Activated CD4-positive, alpha-beta T cell treated with anti-CD3 and anti-CD28 coated beads, Interleukin-2, amount 50 U/mL, for 4 hours (primary cell): ENCODE measurements around the gene EHMT1.
"Not testable (repeated sequence)": the region's sequence is repeated elsewhere in the genome, so short reads cannot be mapped to it uniquely, and the experiment has no call there.

Experiments used
- DNase-seq, 2 experiments: peaks; one replicate each; pipeline ENCODE4 v3.0.0-alpha.2; 2020

EHMT1 gene

DNA sequence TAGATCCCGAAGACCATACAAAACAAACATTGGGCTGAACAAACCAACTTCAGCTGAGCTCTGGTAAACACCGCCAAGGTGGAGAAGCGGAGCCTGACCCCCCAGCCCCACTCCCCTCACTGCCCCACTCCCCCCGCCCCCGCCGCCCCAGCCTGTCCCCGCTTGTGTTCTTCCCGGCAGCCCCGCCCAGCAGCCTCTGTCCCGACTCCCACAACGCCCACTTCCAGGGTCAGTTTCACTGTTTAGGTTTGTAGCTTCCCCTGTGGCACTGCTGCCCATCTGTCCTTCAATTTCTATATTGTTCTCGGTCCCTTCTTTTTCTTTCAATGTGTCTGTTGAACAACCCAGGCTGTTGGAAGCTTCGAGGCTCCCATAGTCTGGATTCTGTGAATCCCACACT, 146.7 kb downstream of the EHMT1 start:
- no peak for DNase-seq

DNA sequence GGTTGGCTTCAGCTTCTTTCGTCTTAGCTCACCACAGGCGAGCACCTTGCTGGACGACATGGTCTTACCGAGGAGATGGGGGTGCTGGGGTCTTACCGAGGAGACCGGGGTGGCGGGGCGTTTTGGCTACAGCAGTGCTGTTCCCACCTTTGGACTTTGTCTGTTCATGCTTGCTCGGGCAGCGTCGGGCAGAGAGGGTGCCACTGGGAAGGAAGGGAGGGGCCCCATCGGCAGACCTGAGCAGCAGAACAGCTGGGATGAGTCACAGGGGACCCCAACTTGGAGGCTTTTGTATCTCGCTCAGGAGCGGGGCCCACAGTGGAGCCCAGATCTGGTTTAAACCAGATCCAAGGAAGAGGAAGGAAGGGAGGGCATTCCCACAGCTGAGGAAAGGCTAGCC, 152.8 kb downstream of the EHMT1 start:
- DNase-seq, result no peak

DNA sequence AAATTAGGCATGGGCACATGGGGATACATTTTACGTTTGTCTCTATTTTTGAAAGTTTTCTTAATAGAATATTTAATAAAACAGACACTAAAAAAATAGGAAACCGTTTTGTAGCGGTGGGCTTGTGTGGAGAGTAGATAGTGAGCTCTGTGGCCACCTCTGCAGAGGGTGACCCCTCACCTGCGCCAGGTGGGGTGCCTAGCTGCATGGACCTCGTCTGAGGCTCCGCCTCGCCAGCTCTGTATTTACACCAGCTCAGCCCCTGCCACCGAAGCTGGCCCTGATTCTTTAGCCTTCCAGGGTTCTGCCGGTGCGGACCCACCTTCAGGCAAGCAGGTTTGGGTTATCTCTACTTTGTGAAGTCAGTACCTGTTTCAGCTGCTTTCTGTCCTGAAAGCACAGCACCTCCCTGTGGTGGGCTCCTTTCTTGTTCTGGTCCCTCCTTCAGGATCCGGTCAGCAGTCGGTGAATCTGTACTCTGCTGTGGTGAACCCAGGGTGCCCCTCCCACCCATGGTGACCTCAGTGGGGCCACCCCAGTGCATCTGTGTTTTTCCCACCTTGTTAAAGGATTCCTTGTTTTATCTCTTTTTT, 153.6 kb downstream of the EHMT1 start:
- no peak for DNase-seq

DNA sequence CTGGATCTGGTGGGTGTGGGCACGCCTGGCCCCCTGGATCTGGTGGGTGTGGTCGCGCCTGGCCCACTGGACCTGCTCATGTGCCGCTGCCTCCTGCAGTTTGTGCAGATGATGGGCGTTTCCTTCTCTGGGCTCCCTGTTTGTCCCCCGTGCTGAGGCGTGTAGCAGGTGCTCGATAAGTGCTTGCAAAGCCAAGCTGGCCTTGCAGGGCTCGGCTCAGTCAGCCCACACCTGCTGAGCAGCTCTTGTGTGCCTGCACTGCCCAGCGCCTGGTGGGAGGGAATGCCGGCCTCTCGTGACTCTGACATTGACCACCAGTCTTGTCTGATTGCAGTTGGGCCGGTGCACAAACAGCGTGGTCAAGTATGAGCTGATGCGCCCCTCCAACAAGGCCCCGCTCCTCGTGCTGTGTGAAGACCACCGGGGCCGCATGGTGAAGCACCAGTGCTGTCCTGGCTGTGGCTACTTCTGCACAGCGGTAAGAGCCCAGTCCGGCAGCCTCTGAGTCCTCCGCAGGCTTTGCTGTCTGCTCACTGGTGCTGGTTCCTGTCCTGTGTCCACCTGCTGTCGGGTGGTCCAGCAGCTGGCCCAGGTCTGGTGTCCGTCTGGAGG, 156.1 kb downstream of the EHMT1 start:
- DNase-seq, result no peak

DNA sequence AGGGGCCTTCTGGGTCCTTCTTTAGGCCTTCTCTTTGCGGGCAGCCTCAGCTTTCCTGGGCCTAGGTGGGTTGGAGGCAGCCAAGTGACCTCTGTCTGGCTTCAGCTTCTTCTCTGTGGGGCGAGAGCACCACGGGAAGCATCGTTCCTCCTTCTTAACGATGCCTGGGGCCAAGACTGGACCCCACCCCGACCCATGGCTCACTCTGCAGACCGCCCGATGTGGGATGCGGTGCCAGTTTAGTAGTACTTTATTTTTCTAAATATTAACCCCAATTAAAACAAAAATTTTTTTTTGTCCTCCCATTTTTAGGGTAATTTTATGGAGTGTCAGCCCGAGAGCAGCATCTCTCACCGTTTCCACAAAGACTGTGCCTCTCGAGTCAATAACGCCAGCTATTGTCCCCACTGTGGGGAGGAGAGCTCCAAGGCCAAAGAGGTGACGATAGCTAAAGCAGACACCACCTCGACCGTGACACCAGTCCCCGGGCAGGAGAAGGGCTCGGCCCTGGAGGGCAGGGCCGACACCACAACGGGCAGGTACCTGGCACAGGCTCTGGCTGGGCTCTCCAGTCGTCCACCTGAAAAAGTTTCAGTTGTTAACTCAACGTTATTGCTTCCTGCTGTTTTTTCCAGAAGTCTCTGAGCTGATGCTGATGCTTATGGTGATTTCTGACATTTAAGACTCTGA, 157.6 kb downstream of the EHMT1 start:
- DNase-seq, result no peak

DNA sequence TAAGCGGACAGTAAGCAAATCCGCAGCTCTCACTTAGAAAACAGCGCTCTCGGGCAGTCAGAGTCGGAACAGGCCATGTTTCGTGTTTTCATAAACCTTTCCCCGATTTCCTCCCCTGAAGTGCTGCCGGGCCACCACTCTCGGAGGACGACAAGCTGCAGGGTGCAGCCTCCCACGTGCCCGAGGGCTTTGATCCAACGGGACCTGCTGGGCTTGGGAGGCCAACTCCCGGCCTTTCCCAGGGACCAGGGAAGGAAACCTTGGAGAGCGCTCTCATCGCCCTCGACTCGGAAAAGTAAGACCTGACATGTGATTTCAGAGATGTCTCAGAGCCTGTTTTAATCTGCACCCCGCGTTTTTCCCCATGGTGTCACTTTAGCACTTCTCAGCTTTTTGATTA, 159.0 kb downstream of the EHMT1 start:
- DNase-seq, result no peak

DNA sequence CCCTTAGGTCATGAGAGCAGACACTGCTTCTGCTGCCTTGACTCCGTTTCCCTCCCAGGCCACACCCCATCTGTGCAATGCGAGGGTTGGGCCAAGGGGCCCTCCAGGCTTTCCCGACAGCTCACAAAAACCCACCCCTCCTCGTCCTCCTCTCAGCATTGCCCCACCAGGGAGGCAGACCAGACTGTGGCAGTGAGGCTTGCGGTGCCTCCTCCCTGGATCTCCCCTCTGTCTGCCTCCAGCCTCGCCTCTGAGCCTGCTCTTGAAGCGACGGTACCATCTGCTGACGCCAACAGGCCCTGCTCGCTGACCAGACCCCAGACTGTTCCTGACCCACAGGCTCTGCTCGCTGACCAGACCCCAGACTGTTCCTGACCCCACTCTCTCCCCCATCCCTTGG, 159.5 kb downstream of the EHMT1 start:
- no peak for DNase-seq

DNA sequence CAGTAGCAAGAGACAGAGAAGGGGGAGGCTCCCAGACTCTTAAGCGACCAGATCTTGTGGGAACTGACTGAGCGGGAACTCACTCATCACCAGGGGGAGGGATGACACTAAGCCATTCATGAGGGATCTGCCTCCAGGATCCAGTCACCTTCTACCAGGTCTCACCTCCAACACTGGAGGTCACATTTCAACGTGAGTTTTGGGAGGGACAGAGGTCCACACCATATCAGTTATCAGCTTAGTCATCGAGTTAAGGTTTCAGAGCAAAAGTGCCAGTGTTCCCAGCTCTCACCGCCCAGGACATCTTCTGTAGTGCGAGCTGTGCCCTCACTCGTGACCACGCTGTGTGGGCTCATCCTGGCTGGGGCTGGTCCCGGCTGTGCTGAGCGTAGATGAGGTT, 160.1 kb downstream of the EHMT1 start:
- DNase-seq, result no peak

DNA sequence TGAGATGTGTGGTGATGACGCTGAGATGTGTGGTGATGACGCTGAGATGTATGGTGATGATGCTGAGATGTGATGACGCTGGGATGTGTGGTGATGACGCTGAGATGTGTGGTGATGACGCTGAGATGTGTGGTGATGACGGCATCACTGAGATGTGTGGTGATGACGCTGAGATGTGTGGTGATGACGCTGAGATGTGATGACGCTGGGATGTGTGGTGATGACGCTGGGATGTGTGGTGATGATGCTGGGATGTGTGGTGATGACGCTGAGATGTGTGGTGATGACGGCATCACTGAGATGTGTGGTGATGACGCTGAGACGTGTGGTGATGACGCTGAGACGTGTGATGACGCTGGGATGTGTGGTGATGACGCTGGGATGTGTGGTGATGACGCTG, 161.2 kb downstream of the EHMT1 start:
- not testable (repeated sequence) for DNase-seq

DNA sequence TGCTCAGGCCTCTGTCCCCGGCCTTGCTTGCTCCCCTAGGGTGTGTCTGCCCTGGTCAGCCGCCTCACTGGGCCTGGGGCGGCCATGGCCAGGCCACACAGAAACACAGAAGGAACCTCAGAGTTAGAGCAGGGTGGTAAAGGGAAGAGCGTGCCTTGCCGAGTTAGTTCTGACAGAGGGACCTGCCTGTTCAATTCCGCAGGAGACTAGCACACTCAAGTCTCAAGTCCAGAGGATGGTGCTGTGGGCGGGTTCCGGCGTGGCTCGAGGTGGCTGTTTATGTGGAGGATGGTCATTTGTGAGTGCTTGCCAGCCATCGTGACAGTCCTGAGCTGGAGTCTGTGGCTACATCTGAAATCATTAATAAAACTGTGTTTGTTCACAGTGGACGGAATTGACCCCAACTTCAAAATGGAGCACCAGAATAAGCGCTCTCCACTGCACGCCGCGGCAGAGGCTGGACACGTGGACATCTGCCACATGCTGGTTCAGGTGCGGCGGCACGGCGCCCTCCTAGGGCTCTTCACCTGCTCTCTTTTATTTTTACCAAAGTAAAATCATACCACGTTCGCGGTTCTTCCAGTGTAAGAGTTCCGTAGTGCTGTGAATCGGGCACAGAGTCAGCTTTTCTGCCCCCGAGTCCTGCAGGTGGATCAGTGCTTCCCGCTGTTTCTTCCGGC, 163.2 kb downstream of the EHMT1 start:
- no peak for DNase-seq

DNA sequence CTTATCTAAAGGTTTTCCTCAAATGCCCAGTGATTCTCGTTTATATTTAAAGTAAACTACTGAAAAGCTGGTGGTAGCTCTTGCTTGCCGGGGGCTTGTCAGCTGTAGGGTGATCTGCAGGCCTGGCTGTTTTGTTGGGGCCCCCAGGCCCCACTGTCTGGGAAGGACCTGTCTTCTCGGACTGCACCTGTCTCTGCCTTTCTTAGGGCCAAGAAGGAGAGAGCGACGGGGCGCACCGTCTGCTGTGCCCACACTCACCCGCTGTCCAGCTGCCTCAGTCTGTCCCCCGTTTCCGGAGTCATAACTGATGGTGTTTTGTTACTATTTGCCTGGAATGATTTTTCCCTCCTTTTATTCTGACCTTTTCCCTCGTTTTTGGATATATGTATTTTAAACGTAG, 164.7 kb downstream of the EHMT1 start:
- no peak for DNase-seq

DNA sequence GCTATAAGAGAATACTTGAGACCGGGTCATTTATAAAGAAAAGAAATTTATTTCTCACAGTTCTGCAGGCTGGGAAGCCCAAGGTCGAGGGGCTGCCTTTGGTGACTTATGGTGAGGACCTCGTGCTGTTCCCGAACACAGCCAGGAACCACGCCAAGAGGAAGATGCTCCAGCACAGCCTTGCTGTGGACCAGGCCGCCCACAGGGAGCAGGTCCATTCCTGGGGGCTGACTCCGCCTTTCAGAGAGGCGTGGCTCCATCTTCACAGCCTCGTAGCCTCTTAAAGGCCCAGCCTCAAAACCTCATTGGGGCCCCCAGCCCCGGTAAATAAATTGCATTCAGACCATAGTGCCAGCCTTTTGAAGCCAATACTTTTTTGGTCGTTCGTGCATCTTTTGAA, 165.2 kb downstream of the EHMT1 start:
- no peak for DNase-seq

DNA sequence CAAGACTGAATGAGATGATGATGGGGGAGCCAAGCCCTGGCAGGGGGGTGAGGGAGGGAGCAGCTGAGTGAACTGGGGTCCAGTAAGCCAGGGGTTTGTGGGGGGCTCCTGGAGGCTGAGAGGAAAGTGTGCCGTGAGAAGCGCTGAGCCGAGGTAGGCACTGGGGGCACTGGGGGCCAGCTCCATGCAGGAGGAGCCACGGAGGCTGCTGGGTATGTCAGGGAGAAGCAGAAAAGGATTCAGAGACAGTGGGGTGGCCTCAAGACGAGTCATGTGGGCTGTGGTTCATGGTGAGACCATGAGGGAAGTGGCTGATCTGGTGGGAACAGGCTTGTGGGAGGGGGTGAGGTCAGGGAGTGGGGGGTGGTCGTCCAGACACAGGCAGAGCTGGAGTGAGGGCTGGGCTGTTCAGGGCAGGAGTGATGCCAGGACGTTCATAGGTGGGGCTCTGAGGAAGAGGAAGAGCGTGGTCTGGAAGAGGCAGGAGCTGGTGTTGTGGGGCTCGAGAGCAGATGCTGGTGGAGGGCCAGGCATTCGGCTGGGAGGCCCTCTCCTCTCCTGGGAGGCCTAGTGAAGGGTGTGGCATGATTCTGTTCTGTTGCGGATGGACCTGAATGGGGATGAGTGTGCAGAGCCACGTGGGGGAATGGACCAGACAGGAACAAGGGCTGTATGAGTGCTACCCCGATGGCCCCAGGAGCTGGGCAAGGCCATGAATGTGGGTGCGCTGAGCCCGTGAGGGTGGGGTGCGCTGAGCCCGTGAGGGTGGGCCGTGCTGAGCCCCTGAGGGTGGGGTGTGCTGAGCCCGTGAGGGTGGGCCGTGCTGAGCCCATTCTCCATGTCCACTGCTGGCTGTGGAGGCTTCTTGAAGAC, 166.1 kb downstream of the EHMT1 start:
- no peak for DNase-seq

DNA sequence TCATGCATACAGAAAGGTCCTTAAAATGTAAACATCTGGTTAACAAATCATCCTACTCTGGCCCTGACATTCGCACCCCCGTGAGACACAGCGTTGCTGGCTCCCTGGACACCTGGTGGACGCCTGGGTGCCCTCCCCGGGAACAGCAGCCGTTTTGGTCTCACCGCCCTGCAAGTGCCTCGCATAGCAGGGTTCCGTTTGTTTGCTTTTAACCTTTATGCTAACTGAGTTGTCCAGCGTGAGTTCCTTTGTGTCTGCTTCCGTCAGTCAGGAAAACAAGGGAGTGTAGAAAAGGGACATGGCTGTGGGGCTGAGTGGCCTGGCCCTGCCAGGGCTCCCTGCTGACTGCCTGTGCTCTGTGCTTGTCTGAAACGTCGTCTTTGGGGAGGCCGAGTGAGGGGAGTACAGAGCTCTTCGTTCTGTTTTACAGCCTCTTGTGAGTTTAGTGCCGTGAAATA, 166.9 kb downstream of the EHMT1 start:
- no peak for DNase-seq

DNA sequence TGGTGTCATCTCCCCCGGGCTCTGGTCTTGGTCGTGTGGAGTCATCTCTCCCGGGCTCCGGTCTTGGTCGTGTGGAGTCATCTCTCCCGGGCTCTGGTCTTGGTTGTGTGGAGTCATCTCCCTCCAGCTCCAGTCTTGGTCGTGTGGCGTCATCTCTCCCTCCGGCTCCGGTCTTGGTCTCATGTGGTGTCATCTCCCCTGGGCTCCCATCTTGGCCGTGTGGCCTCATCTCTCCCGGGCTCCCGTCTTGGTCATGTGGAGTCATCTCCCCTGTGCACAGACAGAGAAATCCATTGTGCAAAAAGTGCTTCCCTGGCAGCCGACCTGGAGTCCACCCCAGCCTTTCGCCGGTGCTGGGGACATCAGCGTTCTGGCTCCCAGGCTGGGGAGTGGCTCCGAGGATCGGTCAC, 167.7 kb downstream of the EHMT1 start:
- DNase-seq, result no peak

DNA sequence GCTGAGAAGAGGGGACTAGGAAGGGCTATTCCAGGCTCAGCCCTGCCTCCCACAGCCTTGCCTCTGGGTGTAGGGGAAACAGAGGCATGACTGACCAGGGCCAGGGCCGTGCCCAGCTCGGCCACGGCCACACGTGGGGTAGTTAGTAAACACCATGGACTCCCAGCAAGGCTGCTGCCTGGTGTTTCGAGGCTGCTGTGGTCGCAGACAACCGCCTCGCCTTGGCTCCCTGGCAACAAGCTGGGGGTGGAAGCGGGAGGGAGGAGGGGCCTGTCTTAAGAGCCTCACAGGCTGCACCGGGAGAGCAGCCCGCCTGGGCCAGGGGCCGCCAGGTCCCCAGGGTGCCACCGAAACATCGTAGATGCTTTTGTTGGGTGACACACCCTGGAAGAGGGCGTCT, 168.6 kb downstream of the EHMT1 start:
- DNase-seq, result no peak

DNA sequence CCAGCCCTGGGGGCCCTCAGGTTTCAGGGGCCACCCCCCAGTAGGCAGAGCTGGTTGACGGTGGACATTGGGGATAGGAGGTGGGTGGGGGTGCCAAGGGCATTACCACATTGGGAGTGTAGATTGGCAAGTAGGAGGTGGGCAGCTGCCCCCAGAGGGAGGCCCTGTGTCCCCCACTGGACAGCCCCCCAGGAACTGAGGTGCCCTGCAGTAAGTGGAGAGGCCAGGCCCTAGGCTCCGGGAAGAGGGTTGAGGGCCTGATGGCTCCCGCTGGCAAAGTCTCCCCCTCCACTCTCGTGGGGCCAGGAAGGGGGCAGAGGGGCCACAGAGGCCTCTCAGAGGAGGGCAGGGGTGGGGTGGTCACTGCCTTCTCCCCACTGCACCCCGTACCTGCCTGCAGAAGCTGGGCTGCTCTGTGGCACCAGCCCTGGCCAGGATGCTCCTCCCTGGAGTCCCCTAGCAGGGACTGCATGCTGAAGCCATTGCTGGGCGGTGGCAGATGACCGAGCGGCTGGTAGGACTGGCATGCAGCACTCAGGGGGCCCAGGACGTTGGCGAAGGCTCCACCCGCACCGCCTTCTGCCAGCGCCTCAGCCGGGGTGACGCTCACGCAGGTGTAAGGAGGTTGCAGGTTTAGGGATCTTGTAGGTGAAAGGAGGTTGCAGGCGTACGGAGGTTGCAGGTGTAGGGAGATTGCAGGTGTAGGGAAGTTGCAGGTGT, 169.1 kb downstream of the EHMT1 start:
- DNase-seq, result no peak

DNA sequence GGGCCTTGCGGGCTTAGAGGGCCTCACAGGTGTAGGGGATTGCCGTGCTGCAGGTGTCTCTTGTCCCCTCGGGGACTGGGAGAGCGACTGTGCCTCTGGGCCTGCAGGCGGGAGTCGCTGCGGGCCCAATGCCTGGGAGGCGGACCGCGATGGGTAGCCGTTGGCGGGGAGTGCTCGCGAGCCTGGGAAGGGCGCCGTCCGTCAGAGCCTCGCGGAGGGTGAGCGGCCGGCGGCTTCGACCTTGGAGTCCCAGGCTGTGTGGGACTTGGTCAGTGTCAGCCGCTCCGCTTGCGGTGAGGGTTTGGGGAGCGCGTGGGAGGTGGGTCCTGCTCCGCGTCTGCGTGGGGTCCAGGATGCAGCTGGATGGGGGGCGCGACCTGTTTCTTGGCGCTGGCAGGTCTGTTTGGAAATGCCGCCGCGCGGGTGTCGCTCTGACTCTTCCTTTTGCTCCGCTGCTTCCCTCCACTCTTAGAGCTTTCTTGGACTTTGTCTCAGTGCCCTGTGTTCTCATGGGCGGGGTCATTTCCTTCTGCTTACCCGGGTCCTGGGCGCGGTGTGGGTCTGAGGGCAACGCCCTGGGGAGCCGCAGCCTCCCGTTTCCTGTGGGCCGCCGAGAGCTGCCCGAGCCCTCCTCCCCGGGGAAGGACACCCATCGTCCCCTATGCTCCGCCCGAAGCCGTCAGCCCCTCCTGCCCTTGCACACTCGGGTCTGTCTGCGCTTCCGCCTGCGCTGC, 169.9 kb downstream of the EHMT1 start:
- DNase-seq, result no peak

DNA sequence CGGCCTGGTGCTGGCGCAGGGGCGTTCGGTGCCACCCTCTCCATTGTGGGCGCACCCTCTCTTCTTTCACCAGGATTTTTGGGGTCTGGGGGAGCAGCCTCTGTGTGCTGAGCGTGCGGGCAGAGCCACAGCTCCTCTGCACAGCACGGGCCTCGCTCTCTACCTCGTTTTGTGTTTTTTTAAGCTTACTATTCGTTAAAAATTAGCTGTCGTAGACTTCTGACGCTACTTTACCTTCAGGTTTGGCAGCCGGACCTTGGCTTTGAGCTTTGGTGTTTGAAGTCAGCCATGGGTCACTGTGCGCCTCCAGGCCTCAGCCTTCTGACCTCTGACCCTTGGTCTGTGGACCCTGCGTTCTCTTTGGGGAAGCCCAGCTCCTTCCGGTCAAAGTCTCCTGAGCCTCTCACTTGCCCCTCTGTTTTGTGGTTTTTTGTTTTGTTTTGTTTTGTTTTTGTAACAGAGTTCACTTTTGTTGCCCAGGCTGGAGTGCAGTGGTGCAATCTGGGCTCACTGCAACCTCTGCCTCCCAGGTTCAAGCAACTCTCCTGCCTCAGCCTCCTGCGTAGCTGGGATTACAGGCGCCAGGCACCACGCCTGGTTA, 170.6 kb downstream of the EHMT1 start:
- DNase-seq, result no peak

DNA sequence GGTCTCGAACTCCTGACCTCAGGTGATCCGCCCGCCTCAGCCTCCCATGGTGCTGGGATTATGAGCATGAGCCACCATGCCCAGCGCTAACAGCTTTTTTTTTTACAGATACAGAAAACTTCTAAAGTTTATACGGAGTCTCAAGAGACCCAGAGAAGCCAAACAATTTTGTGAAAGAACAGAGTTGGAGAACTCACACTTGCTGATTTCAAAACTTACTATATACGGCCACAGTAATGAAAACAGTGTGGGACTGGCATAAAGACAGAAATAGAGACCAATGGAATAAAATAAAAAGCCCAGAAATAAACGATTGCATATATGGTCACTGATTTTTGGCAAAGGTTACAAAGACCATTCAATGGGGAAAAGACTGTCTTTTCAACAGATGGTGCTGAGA, 173.1 kb downstream of the EHMT1 start:
- no peak for DNase-seq

DNA sequence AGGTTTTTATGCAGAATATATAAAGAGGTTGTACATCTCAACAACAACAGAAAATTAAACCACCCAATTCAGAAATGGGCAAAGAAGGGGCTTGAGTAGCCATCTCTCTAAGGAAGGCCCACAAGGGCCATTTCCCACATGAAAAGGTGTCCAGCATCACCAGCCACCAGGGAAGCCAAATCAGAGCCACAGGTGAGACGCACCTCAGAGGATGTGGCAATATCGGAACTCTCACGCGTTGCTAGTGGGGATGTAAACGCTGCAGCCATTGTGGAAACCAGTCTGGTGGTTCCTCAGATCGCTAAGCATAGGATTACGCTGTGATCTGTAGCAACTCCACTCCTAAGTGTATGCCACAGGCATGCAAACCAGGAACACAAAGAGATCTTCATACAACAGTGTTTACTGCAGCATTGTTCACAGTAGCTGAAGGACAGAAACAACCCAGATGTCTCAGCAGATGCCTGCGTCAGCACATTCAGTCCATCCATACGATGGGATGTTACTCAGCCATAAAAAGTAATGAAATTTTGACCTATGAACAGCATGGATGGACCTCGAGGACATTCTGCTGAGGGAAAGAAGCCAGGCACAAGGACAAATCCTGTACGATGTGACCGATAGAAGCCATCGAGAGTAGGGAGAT, 174.5 kb downstream of the EHMT1 start:
- no peak for DNase-seq
